GM18520 (cell line): ENCODE measurements around the gene UNC119B.

ENCODE experiments used
- ATAC-seq: cut with Tn5 transposase; IDR thresholded peaks from one replicate; pipeline ENCODE4 v1.9.1; 2021; ENCODE audit not compliant: unreplicated experiment

The UNC119B gene

DNA sequence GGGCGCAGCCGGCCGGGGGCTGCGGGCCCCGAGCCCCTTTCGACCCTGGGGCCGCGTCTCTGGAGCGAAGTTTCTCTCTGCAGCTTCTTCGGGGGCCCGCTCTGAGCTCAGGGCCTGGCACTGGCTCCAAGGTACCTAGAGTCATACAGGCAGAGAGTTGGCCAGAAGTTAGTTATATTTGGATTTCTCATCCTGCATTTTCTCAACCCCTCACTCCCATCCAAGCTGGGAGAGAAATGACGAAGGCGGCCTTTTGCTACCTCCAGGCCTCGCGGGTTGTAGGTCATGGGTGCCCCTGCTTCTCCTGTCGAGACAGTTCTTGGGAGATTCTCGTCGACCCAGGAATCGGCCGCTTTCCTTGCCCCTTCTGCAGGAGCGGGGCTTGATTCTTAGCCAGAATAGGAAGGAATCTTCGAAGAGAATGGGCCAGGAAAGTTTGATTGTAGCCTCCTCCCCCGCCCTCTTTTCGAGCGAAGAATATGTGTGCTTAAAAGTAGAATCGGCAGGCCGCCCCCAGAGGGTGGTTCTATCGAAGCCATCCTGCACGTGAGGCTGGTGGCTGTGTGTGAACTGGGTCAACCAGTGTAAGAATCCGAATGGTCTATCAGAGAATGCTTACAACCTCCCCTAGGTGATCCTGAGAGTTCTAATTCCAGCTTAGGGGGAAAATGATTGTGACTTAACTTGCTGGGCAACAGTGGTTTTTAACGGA, 22.5 kb upstream of the UNC119B start:
- ATAC-seq: no peak

DNA sequence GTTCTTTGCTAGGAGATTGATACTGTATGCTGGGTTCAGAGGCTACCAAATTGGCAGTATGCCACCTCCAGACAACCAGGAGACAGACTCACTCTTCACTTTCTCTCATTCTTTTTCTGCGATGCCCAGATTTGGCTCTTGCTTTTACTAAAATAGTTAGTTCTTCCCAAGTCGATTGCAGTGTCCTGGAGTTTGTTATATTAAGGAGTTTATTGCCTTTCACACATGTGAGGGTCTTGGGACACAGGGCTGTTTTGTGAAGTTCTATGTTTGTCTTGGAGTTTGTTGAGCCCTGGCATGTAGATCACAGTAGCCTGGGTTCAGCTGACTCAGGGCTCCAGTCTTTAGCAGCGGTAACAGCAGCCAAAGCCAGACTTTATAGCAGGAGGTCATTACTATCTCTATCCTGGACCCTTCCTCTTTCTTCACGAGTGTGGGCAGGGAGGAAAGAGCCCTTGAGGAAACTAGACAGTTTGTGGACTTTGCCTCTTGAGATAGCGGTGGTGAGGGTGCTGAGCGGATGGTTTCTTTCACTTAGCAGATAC, 21.7 kb upstream of the UNC119B start:
- no peak for ATAC-seq

DNA sequence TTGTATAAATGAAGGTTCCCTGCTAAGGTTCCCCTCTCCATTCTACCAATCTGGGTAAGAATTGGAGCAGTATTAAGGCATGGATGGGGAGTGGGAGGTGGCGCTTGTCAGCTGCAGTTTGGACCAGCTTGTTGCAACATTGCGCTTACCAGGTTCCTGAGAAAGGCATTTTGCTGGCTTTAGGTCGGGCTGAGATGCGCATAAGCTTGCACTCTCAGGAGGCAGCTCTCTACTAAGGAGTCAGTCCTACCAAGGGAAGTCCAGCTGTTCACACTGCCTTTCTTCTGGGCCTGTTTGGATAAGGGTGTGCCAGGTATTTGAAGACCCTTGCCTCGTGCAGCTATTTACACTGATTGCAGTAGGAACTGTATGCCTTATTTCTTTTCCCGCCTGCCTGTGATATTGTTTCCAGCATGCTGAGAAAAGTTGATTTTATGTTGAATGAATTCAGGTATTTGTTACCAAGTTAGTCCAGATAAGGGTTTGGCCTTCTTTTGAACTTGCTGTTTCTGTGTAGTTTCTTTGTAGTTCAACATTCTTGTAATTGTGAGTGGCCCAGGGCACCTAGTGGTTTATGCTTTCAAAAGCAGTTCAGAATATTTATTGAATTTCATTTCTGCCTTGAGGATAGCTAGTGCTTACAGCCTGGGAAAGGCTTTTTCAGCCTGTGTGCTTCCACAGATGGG, 20.7 kb upstream of the UNC119B start:
- no peak for ATAC-seq

GRCh38 chr12:120690083-120690450, 20.2 kb upstream of the UNC119B start:
- ATAC-seq: no peak

- no peak for ATAC-seq
These were observed 19.3 kb upstream of the UNC119B start for GRCh38 chr12:120690978-120691377.

- ATAC-seq: no peak
These were observed 17.7 kb upstream of the UNC119B start for GRCh38 chr12:120692524-120693033.

DNA sequence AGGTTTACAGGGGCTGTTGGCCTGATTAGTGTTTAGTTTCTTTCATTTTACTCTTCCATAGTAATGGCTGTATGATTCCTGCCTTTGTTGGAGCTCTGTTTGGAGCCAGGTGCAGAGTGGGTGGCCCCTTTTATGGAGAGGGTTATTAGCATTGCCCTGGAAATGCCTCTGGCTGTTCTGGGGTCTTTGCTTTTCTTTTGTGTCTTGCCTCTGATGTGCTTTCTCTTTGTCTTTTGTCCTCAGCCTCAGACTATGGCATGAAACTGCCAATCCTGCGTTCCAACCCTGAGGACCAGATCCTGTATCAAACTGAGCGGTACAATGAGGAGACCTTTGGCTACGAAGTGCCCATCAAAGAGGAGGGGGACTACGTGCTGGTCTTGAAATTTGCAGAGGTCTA, 16.4 kb upstream of the UNC119B start:
- ATAC-seq: no peak

GRCh38 chr12:120696626-120697025, 13.6 kb upstream of the UNC119B start:
- no peak for ATAC-seq

DNA sequence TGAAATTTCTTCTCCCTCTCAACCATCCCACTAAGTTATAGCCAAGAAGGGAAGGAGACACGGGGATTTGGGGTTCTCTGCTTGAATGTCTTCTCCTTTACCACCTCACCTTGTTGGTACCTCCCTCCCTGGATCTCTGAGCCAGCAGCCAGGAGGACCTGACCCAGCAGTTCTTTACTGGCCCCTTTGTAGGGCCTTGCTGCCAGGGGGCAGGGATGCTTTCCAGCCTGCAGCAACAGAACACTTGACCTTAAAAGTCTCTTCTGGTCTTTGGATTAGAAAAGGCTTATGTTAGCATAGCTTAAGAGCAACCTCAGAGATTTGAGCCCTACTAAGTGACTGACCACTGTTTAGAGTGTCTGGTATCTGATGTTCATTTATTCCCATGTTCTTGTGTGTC, 12.9 kb upstream of the UNC119B start:
- ATAC-seq: no peak

DNA sequence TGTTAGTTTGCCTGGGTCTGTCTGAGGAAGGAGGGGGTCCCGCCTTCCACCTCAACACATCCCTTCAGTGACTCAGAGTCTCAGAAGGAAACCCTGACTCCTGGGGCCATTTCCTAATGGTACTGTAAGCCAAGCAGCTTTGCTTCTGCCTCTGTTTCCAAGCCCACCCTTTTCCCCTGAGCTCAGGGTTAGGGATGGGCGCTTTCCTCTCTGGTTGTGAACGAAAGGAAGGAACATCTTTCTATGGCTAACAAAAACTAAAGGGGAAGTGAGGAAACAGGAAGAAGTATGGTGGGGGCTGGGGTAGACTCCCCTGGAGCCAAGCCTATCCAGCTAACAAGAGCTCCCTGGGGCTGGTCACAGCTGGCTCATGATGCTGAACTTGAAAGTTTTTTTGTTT, 11.6 kb upstream of the UNC119B start:
- ATAC-seq: no peak

DNA sequence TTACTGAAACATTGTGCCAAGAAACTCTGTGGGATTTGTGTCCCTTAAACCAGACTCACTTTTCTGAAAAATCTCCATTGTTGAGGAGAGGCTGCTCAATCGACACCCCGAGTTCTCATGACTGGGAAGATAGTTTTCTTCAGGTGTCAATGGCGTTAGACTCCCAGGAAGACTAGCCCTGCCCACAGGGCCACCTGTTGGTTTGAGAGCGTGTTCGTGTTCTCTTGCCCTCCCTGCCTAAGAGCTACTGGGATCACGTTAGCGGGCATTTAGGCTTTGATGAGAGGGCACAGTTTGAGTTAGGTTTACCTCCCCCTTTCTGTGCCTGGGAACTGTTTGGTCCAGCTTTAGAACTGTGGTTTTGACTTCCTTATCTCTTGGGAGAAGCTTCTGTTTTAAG, 10.7 kb upstream of the UNC119B start:
- no peak for ATAC-seq

GRCh38 chr12:120700886-120701285, 9.4 kb upstream of the UNC119B start:
- no peak for ATAC-seq

DNA sequence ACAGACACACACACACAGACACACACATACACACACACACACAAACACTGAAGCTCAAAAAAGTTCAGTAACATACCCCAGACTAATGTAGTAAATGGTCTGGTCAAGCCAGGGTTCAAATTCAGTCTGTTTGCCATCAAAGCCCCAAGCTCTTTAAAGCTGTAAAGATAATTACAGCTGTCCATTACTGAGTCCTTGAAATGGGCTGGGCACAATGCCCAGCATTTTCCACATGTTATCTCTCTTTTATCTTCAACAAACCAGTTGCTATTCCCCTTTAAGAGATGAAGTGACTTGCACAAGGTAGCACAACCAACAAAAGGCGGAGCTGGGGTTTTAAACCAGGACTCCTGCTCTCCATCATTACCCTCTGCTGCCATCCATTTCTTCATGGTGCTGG, 7.6 kb upstream of the UNC119B start:
- ATAC-seq: no peak

GRCh38 chr12:120703311-120703942, 6.8 kb upstream of the UNC119B start:
- ATAC-seq: no peak

DNA sequence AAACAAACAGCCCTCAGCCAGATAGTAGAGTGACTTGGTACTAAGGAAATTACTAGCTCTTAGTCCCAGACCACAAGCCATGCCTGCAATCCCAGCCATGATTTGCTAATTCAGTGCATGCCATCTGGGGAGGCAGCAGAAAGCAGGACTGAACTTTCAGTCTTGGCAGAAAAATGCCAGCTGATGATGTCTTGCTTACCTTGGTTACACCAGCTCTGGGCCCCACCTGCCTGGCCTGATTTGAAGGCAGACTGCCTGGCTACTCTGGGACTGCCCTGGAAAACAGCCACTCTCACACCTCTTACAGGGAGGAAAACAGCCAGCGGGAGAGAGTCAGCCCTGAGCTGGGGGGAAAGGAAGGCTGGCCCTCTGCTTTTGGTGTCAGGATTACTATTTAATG, 4.6 kb upstream of the UNC119B start:
- ATAC-seq: no peak

DNA sequence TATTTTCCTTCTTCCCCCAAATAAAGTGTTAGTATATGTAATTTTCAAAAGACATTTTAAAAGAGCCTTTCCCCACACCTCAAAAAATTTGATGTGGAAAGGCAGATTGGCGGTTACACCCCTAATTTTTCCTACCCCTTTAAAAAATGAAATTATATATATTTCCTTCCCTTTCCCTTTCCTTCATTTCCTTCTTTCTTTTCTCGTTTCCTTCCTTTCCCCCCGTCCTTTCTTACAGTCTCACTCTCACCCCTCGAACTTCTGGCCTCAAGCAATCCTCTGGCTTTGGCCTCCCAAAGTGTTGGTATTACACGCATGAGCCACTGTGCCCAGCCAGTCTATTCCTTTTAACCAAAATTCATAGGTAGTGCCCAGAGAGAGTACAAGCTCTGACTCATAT, 4.2 kb upstream of the UNC119B start:
- no peak for ATAC-seq

DNA sequence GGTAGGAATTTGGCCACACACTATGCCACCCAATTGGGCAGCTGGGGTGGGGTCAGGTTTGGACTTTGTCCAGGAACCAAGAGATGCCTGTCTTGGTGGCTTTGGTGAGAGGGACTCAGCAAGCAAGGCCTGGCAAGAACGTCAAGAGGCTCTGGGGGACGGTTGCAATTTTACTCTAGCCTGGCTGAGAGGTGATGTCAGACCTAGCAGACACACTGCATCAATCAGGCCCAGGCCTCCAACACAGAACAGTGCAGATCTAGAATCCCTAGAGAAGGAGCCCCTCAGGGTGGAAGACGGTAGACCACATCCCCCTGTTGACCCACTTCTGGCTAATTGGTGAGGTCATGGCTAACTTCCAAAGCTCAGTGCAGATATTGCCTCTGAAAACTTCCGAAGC, 1.6 kb upstream of the UNC119B start:
- ATAC-seq: no peak

- ATAC-seq: no peak
These were observed 593 bp downstream of the UNC119B start for GRCh38 chr12:120710805-120711296.

DNA sequence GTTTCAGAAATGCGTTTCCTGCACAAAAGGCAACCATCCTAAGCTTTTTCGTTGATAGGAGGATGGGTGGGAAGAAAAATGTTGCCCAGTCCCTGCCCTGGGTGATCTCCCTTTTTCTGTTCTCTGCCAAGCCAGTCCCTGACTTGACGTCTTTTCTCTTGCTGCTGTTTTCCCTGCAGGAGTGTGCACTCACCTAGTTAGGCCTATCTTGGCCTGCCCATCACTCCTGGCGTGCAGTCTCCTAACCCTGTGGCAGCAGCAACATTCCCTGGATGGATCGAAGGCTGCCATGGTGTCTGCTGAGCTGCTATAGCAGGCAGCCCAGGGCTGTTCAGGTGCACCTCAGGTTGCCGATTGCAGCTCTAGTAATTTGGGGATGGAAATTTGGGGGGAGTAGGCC, 1.2 kb downstream of the UNC119B start:
- ATAC-seq: no peak

DNA sequence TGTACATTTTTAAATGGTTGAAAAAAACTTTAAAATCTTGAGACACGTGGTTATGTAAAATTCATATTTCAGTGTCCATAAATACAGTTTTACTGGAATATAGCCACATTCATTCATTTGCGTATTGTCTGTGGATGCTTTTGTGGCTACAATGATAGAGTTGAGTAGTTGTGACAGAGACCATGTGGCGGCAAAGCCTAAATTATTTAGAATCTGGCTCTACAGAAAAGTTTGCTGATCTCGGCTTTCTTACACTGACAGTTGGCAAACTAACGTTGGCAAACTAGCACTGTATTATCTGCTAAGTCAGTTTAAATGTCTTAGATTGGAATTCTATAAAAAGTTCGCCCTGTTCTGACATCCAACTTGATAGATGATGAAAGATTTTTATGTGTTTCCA, 2.4 kb downstream of the UNC119B start:
- no peak for ATAC-seq

- no peak for ATAC-seq
These were observed 3.7 kb downstream of the UNC119B start for GRCh38 chr12:120713861-120714482.
